Tibial nerve (tissue), 4 donors: ENCODE results near the gene FAM13A. TPM values are rescaled to one million over a fixed set of nuclear protein-coding genes. Genes with fewer than 3 reads are reported as not detected.

Experiments
- DNase-seq, 2 donors: peaks; one replicate each; pipeline ENCODE4 v3.0.0-alpha.2; 2019; ENCODE audit warnings: low spot score in 2 of 2
- H3K27ac ChIP-seq, 4 donors: fragments of 200-600 bp; sonication (generic) in 3 of 4; one replicate each; pipeline ENCODE4 v1.5.1; 2017 to 2019; ENCODE audit warnings: mild to moderate bottlenecking in 1 of 4
- H3K27me3 ChIP-seq, 2 donors: fragments of 200-600 bp; sonication (generic) in 1 of 2; one replicate each; pipeline versions ENCODE4 v1.5.1 to v1.6.0; 2017 to 2019
- H3K36me3 ChIP-seq, 3 donors: fragments of 200-600 bp; sonication (generic); one replicate each; pipeline ENCODE4 v1.5.1; 2018 to 2019
- H3K4me1 ChIP-seq, 4 donors: fragments of 200-600 bp; sonication (generic) in 3 of 4; one replicate each; pipeline ENCODE4 v1.5.1; 2017 to 2019
- H3K4me3 ChIP-seq, 4 donors: fragments of 200-600 bp; sonication (generic) in 3 of 4; one replicate each; pipeline ENCODE4 v1.5.1; 2017 to 2019; ENCODE audit warnings: mild to moderate bottlenecking in 1 of 4, moderate library complexity in 1 of 4
- H3K9me3 ChIP-seq, 4 donors: fragments of 200-600 bp; sonication (generic) in 3 of 4; one replicate each; pipeline ENCODE4 v1.5.1; 2017 to 2019
- EP300 ChIP-seq, 2 donors: sonication (generic); formaldehyde crosslinking; IDR thresholded peaks; one replicate each; pipeline ENCODE4 v1.6.1; 2017; ENCODE audit warnings: antibody characterized with exemption in 2 of 2, mild to moderate bottlenecking in 1 of 2
- POLR2A ChIP-seq, 2 donors: fragments of 450-650 bp; IDR thresholded peaks; one replicate each; pipeline ENCODE4 v1.6.1; 2017; ENCODE audit warnings: antibody characterized with exemption in 2 of 2, mild to moderate bottlenecking in 2 of 2, moderate library complexity in 2 of 2
- WGBS, 2 donors: methylation state at CpG; one replicate each; pipeline ENCODE4 v1.1.5; 2018; 5-methylcytosine and 5-hydroxymethylcytosine counted together
- total RNA-seq, 4 donors: library from RNA; depleted of rRNA; stranded (reverse); fragments of >200 nt; gene quantifications; one replicate each; pipeline ENCODE4 v1.1.0, GENCODE V29; 2016
- TF ChIP-seq, protein P1 (sequence below), 5 experiments: fragments of 200-600 bp in 3 of 5; fragments of 450-650 bp in 2 of 5; sonication (generic) in 3 of 5; IDR thresholded peaks; one replicate each; pipeline ENCODE4 v1.5.1; 2016 to 2019; ENCODE audit warnings: antibody characterized with exemption in 5 of 5, mild to moderate bottlenecking in 3 of 5, moderate library complexity in 2 of 5

Gene FAM13A
- total RNA-seq, 4 donors from 2014 or later = 48.8 to 77.6 (median 58.8) TPM

DNA sequence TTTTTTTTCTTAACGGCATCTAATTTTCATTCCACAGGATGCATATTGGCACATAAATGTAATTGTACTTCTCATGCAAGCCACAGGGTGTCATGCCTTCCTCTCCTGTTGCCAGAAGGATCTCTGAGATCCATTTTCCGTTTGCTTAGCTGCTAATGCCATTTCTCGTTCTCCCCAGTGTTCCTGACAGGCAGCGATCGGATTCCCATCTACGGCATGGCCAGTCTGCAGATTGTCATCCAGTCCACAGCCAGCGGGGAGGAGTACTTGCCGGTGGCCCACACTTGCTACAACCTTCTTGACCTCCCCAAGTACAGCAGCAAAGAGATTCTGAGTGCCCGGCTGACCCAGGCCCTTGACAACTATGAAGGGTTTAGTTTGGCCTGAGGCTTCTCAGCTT, 350.4 kb downstream of the FAM13A start:
- peaks cover 0 to 58% (median 0%) of the 10 kb centered on the region in 3 donors for H3K36me3 ChIP-seq
- peak in 1 of 2 donors; percentile 33 for DNase-seq
- no peaks in the 10 kb centered on the region for H3K27me3 ChIP-seq
- H3K4me1 ChIP-seq = peaks cover 0 to 20% (median 3%) of the 10 kb centered on the region in 4 donors
- WGBS, 2 donors = 18 to 25% methylated on average over 9 of the region's 9 CpGs
- TF ChIP-seq, protein P1, sequence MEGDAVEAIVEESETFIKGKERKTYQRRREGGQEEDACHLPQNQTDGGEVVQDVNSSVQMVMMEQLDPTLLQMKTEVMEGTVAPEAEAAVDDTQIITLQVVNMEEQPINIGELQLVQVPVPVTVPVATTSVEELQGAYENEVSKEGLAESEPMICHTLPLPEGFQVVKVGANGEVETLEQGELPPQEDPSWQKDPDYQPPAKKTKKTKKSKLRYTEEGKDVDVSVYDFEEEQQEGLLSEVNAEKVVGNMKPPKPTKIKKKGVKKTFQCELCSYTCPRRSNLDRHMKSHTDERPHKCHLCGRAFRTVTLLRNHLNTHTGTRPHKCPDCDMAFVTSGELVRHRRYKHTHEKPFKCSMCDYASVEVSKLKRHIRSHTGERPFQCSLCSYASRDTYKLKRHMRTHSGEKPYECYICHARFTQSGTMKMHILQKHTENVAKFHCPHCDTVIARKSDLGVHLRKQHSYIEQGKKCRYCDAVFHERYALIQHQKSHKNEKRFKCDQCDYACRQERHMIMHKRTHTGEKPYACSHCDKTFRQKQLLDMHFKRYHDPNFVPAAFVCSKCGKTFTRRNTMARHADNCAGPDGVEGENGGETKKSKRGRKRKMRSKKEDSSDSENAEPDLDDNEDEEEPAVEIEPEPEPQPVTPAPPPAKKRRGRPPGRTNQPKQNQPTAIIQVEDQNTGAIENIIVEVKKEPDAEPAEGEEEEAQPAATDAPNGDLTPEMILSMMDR (IDR thresholded peaks at IDR 0.05) = peak; percentile 46 to 81 (median 54)
- TF ChIP-seq EP300 (IDR thresholded peaks at IDR 0.05) = peak in 1 of 2 donors; percentile 55
- no peak for TF ChIP-seq POLR2A (IDR thresholded peaks at IDR 0.05)
- H3K9me3 ChIP-seq = no peaks in the 10 kb centered on the region
- H3K4me3 ChIP-seq = no peak overlapping the region
- H3K27ac ChIP-seq = peak overlapping the region; percentile 2 to 83 (median 58)

DNA sequence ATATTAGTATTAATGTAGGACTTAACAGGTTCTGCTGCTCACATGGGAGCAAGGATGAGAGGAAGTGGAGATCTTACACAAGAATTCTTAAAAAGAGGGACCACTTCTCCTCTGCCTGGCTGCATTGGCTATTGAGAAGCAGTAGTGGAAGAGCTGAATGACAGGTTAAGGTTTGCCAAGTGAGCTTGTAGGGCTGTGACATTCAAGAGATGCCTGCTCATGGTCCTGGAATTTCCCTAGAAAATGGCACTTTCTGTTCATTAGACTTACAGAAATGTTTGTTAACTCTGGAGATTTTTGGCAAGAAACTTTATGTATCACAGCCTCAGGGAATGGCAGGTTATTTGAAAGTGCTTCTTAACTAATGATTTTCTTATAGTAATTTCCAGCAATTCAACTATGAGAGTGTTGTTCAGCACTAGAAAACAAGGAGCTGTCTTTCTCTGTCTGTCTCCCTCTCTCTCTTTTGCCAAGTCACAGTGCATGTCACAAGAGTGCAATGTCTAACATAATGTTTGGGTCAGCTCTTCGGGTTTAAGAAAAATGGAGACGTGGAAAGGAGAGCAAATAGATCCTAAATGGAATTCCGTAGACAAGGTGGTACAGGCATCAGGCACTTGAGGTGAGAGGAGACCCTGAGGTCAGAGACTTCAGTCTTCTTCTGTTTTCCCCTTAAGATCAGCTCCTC, 351.0 kb downstream of the FAM13A start:
- 46% methylated on average over 3 of the region's 3 CpGs for WGBS, 2 donors
- Histone ChIP-seq H3K36me3 (peaks cover 0 to 52% (median 0%) of the 10 kb centered on the region in 3 donors), H3K4me1 (peaks cover 0 to 20% (median 3%) of the 10 kb centered on the region in 4 donors), H3K4me3 (no peak overlapping the region), H3K27ac (peak overlapping the region; percentile 2 to 83 (median 58)), H3K27me3 (no peaks in the 10 kb centered on the region), H3K9me3 (no peaks in the 10 kb centered on the region)
- DNase-seq = no peak
- TF ChIP-seq EP300 (IDR thresholded peaks at IDR 0.05) (no peak), POLR2A (IDR thresholded peaks at IDR 0.05) (no peak)
- TF ChIP-seq, protein P1 (IDR thresholded peaks at IDR 0.05) = no peak

DNA sequence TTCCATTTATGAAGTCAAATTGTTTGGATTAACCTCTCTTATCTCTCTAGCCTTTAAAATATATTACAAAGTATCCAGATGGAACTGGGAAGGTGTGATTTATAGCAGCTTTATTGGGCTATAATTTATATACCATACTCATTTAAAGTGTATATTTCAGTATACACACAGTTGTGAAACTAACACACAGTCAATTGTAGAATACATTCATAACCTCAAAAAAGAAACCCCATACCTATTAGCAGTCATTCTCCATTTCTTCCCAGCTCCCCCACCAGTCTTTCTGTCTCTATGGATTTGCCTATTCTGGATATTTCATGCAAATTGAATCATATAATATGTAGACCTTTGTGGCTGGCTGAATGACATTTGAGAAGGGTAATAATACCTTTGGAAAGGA, 351.8 kb downstream of the FAM13A start:
- Histone ChIP-seq H3K4me1 (peaks cover 0 to 20% (median 3%) of the 10 kb centered on the region in 4 donors), H3K9me3 (no peaks in the 10 kb centered on the region), H3K4me3 (no peak overlapping the region), H3K36me3 (peaks cover 0 to 44% (median 0%) of the 10 kb centered on the region in 3 donors), H3K27ac (peak overlapping the region in 1 of 4 donors; percentile 70), H3K27me3 (no peaks in the 10 kb centered on the region)
- TF ChIP-seq, protein P1 (IDR thresholded peaks at IDR 0.05) = no peak
- TF ChIP-seq POLR2A (IDR thresholded peaks at IDR 0.05) (no peak), EP300 (IDR thresholded peaks at IDR 0.05) (no peak)
- DNase-seq = no peak

DNA sequence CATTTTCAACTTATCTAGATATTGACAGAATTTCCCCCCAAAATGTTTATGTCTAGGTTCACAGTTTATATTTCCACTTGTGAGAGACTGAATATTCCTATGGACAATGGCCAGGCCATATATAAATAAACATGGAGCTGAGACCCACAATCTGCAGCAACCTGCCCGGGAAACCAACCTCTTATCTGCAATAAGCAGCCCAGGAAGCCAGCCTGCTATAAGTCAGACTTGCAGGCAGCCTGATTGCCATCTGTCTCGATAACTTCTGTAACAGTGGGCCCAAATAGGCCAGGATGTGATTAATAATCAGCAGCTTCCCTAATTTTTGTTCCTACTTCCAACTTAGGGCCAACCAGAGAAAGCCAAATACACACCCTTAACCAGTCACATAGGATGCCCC, 354.2 kb downstream of the FAM13A start:
- DNase-seq = no peak
- Histone ChIP-seq H3K36me3 (peaks cover 0 to 35% (median 0%) of the 10 kb centered on the region in 3 donors), H3K9me3 (no peaks in the 10 kb centered on the region), H3K4me3 (no peak overlapping the region), H3K27ac (no peak overlapping the region), H3K4me1 (peaks cover 0 to 20% (median 3%) of the 10 kb centered on the region in 4 donors), H3K27me3 (no peaks in the 10 kb centered on the region)
- TF ChIP-seq EP300 (IDR thresholded peaks at IDR 0.05) (no peak), POLR2A (IDR thresholded peaks at IDR 0.05) (no peak)
- TF ChIP-seq, protein P1 (IDR thresholded peaks at IDR 0.05) = no peak
- 83 to 93% methylated on average over 2 of the region's 2 CpGs for WGBS, 2 donors

DNA sequence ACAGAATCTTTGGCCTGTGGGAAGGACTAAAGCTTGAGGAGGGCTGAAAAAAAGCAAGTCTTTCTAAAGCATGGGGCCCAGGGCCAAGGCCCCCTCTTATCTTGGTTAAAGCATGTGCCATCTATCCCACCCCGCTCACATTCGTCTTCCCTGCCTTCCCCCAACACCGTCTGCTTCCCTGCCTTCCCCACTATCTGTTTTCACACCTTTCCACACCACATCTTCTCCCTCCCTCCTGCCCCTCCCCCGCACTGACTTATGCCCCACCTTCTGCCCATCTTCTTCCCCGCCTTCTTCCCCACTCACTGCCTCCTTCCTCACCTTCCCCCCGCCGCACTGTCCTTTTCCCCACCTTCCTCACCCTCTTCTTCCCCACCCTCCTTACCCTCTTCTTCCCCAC, 358.5 kb downstream of the FAM13A start:
- Histone ChIP-seq H3K9me3 (no peaks in the 10 kb centered on the region), H3K4me3 (no peak overlapping the region), H3K4me1 (no peaks in the 10 kb centered on the region), H3K27me3 (no peaks in the 10 kb centered on the region), H3K27ac (peak overlapping the region in 2 of 4 donors; percentile 88 to 91), H3K36me3 (peaks cover 0 to 23% (median 0%) of the 10 kb centered on the region in 3 donors)
- 95 to 96% methylated on average over 7 of the region's 7 CpGs for WGBS, 2 donors
- no peak for TF ChIP-seq EP300 (IDR thresholded peaks at IDR 0.05)
- no peak for DNase-seq
